Ovary (tissue), 9 donors: ENCODE results near the gene CAPZB. TPM values are rescaled to one million over a fixed set of nuclear protein-coding genes. Genes with fewer than 3 reads are reported as not detected.

ENCODE experiments used
- DNase-seq, 5 donors: peaks; one replicate each; pipeline ENCODE4 v3.0.0-alpha.2; 2019 to 2020
- H3K27ac ChIP-seq, 2 donors: fragments of 200-600 bp; one replicate each; pipeline versions ENCODE4 v1.5.1 to v1.8.0; 2019 to 2022
- H3K27me3 ChIP-seq: fragments of 200-600 bp; one replicate; pipeline ENCODE4 v1.8.0; 2022
- H3K36me3 ChIP-seq: fragments of 200-600 bp; sonication (generic); one replicate; pipeline ENCODE4 v1.5.1; 2019
- H3K4me1 ChIP-seq: one replicate; pipeline ENCODE4 v1.8.1; 2013; ENCODE audit warnings: mild to moderate bottlenecking, moderate library complexity; ENCODE audit not compliant: insufficient read depth
- H3K4me3 ChIP-seq: fragments of 200-600 bp; sonication (generic); one replicate; pipeline ENCODE4 v1.5.1; 2017
- H3K9me3 ChIP-seq, 2 donors: fragments of 200-600 bp in 1 of 2; sonication (generic) in 1 of 2; one replicate each; pipeline versions ENCODE4 v1.5.1 to v1.8.1; 2013 to 2019; ENCODE audit warnings: mild to moderate bottlenecking in 1 of 2, moderate library complexity in 1 of 2
- EP300 ChIP-seq: sonication (generic); formaldehyde crosslinking; IDR thresholded peaks from one replicate; pipeline ENCODE4 v1.6.1; 2017; ENCODE audit warnings: antibody characterized with exemption
- POLR2A ChIP-seq: fragments of 450-650 bp; IDR thresholded peaks from one replicate; pipeline ENCODE4 v1.6.1; 2017; ENCODE audit warnings: antibody characterized with exemption, mild to moderate bottlenecking, moderate library complexity
- WGBS, 3 donors: extraction: QIAGEN DNeasy Blood & Tissue Kit in 1 of 3; methylation state at CpG; one replicate each; pipeline versions ENCODE4 v1.1.5 to v1.1.7; 2013 to 2017; 5-methylcytosine and 5-hydroxymethylcytosine counted together
- intact Hi-C, 4 donors: fragments of 100-400 bp; cut with DNase I; formaldehyde crosslinking; loops; one replicate each; pipeline versions ENCODE4 v1.11.0 to v1.15.1; 2022 to 2023
- polyA plus RNA-seq, 2 donors: library from polyadenylated mRNA; stranded (reverse); fragments of 200-250 nt in 1 of 2; fragments of 350-450 nt in 1 of 2; fragmentation: Illumina TruSeq in 1 of 2; extraction: RNeasy Lipid Tissue Mini Kit (QIAGEN cat#74804) in 1 of 2; gene quantifications; one replicate each; pipeline ENCODE4 v1.2.3, GENCODE V29; 2013 to 2014
- total RNA-seq, 7 donors: library from RNA; depleted of rRNA in 2 of 7; stranded (reverse); fragments of >200 nt in 2 of 7; fragmentation: NEBNext Ultra II Directional in 3 of 7; extraction: Animal tissue kit (Norgen Biotek cat#: 25700) in 3 of 7; gene quantifications; one replicate each; pipeline versions ENCODE4 v1.1.0 to v1.2.4, GENCODE V29; 2016 to 2023
- TF ChIP-seq, protein P1 (sequence below), 3 donors: fragments of 450-650 bp in 2 of 3; fragments of 200-600 bp in 1 of 3; IDR thresholded peaks; one replicate each; pipeline versions ENCODE4 v1.5.1 to v1.8.0; 2016 to 2022; ENCODE audit warnings: antibody characterized with exemption in 3 of 3, mild to moderate bottlenecking in 1 of 3
- donor health status: DM: no; HTN: no; CAD: no; lungs with moderate emphysema.
- donor health status: DM: no; HTN: no; CAD: no.
- donor health status: Bipolar disorder and iron deficiency.
- donor health status: DM: yes; HTN: yes; CAD: no.
- donor health status: DM: no; HTN: no; CAD: no.
- donor health status: DM: yes; HTN: yes; CAD: no.

CAPZB gene
- total and polyA plus RNA-seq, 9 donors = 85.0 to 391 (median 258) TPM

DNA sequence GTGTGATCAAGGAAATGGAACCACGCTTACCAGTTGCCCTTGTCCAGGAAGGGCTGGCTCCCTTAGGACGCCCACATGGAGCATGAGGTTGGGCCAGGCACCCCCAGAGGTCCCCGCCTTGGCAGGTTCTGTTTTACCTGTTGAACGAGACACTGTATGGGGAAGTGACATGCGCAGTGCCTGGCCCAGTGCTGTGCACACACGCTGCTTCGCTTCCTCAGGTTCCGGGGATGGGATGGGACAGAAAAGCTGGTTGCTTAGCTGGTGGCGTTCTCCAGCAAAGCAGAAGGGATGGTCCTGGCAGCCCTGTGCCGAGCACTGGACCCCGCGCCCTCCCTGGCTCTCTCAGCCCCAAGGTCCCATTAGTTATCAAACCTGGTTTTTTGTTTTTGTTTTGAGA, 152.5 kb downstream of the CAPZB start:
- H3K4me3 ChIP-seq = no peak overlapping the region
- H3K27ac ChIP-seq = no peak overlapping the region
- TF ChIP-seq, protein P1, sequence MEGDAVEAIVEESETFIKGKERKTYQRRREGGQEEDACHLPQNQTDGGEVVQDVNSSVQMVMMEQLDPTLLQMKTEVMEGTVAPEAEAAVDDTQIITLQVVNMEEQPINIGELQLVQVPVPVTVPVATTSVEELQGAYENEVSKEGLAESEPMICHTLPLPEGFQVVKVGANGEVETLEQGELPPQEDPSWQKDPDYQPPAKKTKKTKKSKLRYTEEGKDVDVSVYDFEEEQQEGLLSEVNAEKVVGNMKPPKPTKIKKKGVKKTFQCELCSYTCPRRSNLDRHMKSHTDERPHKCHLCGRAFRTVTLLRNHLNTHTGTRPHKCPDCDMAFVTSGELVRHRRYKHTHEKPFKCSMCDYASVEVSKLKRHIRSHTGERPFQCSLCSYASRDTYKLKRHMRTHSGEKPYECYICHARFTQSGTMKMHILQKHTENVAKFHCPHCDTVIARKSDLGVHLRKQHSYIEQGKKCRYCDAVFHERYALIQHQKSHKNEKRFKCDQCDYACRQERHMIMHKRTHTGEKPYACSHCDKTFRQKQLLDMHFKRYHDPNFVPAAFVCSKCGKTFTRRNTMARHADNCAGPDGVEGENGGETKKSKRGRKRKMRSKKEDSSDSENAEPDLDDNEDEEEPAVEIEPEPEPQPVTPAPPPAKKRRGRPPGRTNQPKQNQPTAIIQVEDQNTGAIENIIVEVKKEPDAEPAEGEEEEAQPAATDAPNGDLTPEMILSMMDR (IDR thresholded peaks at IDR 0.05) = no peak
- TF ChIP-seq POLR2A = no peak
- no peak for TF ChIP-seq EP300
- no peaks in the 10 kb centered on the region for H3K4me1 ChIP-seq
- no peaks in the 10 kb centered on the region for H3K9me3 ChIP-seq
- H3K27me3 ChIP-seq = no peaks in the 10 kb centered on the region
- 91 to 92% (median 91%) methylated on average over 12 of the region's 12 CpGs for WGBS, 3 donors
- intact Hi-C loops = no loop called here
- no peaks in the 10 kb centered on the region for H3K36me3 ChIP-seq
- DNase-seq = no peak

DNA sequence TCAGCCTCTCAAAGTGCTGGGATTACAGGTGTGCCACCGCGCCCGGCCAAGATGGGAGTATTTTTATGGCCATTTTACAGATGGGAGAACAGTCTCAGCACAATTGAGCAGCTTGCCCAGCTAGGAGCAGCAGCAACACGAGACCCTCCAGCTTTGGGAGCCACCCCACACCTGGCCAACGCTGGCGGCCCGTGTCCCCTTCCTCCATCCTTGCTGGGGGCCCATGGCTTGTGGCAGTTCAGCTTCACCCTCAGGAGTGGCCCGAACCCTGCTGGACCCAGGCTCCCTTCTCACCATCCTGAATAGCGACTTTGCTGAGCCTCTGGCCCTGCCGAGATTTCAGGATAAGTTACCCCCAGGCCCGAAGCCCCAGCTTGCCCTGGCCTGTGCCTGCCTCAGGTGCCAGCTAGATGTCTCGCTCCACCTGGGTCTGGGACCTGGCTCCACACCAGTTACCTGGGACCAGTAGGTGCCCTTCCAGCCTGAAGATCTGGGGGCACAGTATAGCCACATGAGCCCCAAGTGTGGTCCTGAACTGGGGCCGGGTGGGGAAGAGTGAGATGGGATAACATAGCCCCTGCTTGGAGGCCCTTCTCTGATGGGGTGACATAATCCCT, 154.0 kb downstream of the CAPZB start:
- intact Hi-C loops = no loop called here
- H3K27me3 ChIP-seq = no peaks in the 10 kb centered on the region
- 84 to 87% (median 86%) methylated on average over 13 of the region's 13 CpGs for WGBS, 3 donors
- no peak overlapping the region for H3K4me3 ChIP-seq
- no peaks in the 10 kb centered on the region for H3K9me3 ChIP-seq
- no peak overlapping the region for H3K27ac ChIP-seq
- TF ChIP-seq POLR2A (no peak), EP300 (no peak)
- TF ChIP-seq, protein P1 (IDR thresholded peaks at IDR 0.05) = no peak
- no peaks in the 10 kb centered on the region for H3K4me1 ChIP-seq
- H3K36me3 ChIP-seq = no peaks in the 10 kb centered on the region
- no peak for DNase-seq

GRCh38 chr1:19330449-19331135, 154.7 kb downstream of the CAPZB start:
- H3K9me3 ChIP-seq = no peaks in the 10 kb centered on the region
- 69 to 80% (median 69%) methylated on average over 14 of the region's 14 CpGs for WGBS, 3 donors
- intact Hi-C loops = no loop called here
- H3K27ac ChIP-seq = no peak overlapping the region
- no peaks in the 10 kb centered on the region for H3K4me1 ChIP-seq
- no peaks in the 10 kb centered on the region for H3K36me3 ChIP-seq
- no peak for DNase-seq
- no peaks in the 10 kb centered on the region for H3K27me3 ChIP-seq
- TF ChIP-seq EP300 (no peak), POLR2A (no peak)
- TF ChIP-seq, protein P1 (IDR thresholded peaks at IDR 0.05) = no peak
- H3K4me3 ChIP-seq = no peak overlapping the region

- TF ChIP-seq POLR2A (no peak), EP300 (no peak)
- TF ChIP-seq, protein P1 (IDR thresholded peaks at IDR 0.05) = no peak
- no peaks in the 10 kb centered on the region for H3K27me3 ChIP-seq
- no peaks in the 10 kb centered on the region for H3K9me3 ChIP-seq
- no peak overlapping the region for H3K4me3 ChIP-seq
- 85 to 91% (median 88%) methylated on average over 5 of the region's 5 CpGs for WGBS, 3 donors
- H3K36me3 ChIP-seq = no peaks in the 10 kb centered on the region
- H3K4me1 ChIP-seq = no peaks in the 10 kb centered on the region
- H3K27ac ChIP-seq = no peak overlapping the region
- intact Hi-C loops = no loop called here
- no peak for DNase-seq
Measured at GRCh38 chr1:19329611-19330010, 155.7 kb downstream of the CAPZB start.
